ENCODE data around the gene PHTF1.

The PHTF1 gene

DNA sequence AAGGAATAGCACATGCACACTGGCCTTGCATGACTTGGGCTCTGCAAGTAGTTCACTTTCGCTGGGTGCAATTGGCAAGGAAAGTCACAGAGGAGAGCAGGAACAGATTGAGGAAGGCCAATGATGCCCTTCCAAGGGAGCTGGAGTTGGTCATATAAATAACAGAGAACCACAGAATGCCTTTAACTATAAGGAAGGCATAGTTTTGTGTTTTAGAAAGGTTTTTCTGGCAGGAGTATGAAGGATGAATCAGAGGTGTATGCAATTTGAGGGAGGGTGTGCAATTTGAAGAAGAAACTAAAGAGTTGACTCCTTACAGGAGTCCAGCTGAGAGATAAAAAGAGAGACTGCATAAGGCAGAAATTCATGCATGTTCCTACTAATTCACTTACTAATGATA lies 112.1 kb downstream of the PHTF1 start:
- Histone ChIP-seq H3K36me3 (ENCODE audit: control insufficient read depth, insufficient read depth, low read length) (0 out of 2 replicates have a peak, but pooled peaks cover 4% of the 10 kb centered on the region), H3K4me3 (ENCODE audit: low read depth, low read length) (no peak overlapping the region), H3K27me3 (ENCODE audit: control insufficient read depth, insufficient read depth, low read length) (no peaks in the 10 kb centered on the region)

More for the DNA sequence above, 112.1 kb downstream of the PHTF1 start:
- H3K9me3 ChIP-seq (ENCODE audit: control insufficient read depth, insufficient read depth, low read length), result no peaks in the 10 kb centered on the region
- no peak overlapping the region for H3K9ac ChIP-seq (ENCODE audit: low read depth, low read length)
- no peaks in the 10 kb centered on the region for H3K4me1 ChIP-seq (ENCODE audit: control insufficient read depth, insufficient read depth, low read length)
- H3K27ac ChIP-seq (ENCODE audit: low read depth, low read length), result no peak overlapping the region

All from HUES48 (cell line).